NCI-H446 treated with DMSO at 0.1 percent for 48 hours (cell line): ENCODE results near the gene FOXC1.

Source experiments
- DNase-seq: peaks from one replicate; lab custom pipeline; 2025; lab: John Stamatoyannopoulos, UW

The FOXC1 gene

DNA sequence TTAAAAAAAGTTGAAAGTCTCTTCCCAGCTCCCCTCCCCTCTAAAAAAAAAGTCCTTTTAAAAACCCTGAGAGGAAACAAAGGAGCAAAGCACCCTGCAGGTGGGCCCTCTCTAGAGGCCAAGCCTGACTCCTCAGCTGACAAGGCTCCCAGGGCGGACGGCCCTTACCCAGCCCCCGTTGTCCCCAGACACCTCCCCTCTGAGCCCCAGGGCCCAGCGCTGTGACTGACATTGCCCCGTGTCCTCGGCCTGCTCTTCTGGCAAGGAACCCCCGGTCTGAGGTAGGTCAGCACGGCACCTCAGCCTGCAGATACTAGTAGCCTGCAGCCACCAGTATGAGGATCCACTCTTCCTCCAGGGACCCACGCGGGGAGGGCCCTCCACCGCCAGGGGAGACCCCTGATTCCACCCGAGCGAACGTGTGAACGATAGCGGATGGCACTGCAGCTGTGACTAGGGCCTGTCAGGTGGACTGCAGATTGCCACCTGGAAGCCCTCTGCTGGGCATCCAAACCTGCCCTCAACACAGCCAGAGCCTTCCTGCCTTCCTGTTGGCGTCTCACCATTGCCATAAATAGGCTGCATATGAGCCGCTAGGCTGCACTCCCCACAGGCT, 34.2 kb downstream of the FOXC1 start:
- no peak for DNase-seq

DNA sequence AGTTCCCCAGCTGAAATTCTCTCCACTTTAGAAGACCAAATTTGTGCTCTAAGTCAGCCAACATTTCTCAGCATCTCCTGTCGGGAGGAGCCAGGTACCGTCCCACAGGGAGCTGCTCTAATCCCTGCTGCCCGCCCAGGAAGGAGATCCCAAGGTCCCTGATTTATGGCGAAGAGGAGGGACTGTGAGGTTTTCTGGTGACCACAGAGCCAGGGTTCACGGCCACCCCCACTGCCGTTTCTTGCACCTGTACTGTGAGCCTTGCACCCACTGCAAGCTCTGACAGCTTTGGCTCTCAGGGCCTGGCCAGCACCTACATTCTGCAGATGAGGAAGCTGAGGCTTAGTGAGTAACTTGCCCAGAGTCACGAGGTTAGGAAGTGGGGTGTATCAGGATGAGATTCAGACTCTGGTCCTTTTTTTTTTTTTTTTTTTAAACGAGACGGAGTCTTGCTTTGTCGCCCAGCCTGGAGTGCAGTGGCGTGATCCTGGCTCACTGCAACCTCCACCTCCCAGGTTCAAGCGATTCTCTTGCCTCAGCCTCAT, 34.9 kb downstream of the FOXC1 start:
- DNase-seq: no peak

DNA sequence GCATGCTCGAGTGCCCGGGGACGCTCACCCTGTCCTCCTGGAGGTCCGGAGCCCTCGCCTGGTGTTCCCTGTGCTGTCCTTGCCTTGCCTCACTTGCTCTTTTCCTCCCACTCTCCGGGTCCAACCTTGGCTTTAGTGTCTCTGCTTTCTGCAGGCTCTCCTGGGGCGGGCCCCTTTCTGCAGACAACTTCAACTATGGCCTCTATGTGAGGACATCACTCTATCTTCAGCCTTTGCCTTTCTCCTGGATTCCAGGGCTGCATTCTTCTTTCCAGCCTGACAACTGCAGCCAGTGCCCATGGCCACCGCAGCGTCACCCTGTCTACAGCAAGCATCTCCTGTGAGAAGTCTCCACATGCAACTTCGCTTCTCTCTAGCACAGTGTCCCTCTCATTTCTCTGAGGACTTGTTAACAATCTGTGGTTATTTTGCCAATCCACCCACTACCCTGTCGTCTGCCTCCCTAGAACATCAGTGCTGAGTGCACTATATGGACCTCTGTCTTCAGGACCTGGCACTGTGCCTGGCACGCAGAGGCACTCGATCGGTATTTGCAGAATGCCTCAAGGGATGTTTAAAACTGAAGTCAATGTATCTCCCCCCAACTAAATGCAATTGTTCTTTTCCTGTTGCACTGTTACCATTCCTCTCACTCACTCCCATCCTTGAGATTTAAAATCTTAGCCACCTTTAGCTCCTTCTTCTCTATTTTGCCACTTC, 35.9 kb downstream of the FOXC1 start:
- DNase-seq: no peak

GRCh38 chr6:1651362-1651761, 41.6 kb downstream of the FOXC1 start:
- no peak for DNase-seq

DNA sequence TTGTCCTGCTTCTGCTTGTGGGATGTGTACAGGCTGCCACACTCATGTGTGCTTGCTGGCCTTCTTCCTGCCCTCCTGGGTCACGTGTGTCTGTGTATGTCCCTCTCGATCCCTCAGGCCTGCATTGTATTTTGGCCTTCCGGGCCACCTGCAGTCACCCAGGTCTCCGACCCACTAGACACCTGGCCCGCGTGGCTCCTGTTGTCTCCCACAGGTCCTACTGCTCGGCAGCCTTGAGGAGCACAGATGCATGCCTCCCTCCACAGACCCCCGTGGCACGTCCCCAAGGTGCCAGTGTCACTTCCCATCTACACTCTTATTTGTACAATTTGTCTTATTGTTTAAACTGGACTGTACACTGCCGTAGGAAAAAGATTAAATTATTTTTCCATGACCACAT, 43.1 kb downstream of the FOXC1 start:
- no peak for DNase-seq

GRCh38 chr6:1654054-1654453, 44.3 kb downstream of the FOXC1 start:
- DNase-seq: no peak

- no peak for DNase-seq
Observed at GRCh38 chr6:1657116-1657770, 47.5 kb downstream of the FOXC1 start.

GRCh38 chr6:1657771-1658165, 48.1 kb downstream of the FOXC1 start:
- DNase-seq: no peak

GRCh38 chr6:1658212-1659005, 48.7 kb downstream of the FOXC1 start:
- no peak for DNase-seq

DNA sequence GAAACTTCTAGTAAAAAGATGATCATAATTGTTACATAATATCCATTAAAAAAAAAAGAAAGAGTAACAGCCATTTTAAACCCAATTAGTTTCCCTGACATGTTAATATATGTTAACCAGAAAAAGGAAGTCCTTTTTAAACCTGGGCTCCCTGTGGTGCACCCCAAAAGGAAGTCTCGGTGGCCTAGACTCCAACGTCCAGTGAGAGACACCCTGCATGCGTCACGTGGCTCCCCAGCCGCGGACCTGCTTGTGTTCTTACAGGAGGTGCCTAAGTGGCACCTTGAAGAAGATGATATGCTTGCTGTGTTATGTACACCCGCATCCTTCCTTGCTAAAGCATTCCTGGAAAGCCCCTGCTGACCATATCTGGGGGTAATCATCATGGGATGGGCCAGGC, 50.1 kb downstream of the FOXC1 start:
- DNase-seq: no peak

DNA sequence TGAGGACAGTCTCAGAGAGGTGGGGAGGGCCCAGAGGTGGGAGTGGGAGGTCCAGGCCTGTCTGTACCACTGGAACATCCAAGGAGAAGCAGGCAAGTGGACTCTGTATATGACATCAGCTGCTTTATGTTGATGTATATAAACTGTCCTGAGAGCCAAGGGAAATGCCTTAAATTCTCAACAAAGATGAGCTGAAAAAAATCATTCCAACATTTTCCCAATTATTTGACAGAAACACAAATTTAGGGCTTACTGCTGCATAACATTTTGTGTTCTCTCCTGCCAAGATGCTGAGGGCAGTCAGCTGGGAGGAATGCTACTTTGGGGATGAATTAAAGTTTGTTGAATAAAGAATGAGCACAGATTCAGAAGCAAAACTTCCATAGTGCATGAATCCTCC, 52.8 kb downstream of the FOXC1 start:
- DNase-seq: no peak
